Measurements from ENCODE around the gene GNAI2.
"Not testable (repeated sequence)": the region's sequence is repeated elsewhere in the genome, so short reads cannot be mapped to it uniquely, and the experiment has no call there.

Gene GNAI2

DNA sequence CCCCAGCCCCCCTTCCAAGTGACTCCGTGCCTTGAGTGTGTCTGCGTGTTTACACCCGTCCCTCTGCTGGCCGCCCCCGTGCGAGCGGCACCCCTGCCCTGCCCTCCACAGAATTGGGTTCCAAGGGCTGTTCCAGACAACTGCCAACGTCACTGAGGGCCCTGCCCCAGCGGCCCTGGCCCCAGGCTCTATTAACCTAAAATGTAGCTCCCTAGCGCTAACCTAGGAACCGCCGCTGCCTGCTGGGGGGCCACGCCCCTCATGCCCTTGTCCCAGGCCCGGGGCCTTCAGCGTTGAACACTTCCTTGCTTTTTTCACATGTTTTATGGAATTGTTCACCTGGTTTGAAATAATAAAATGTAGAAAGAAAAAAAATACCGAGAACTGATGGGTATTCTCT, 23.0 kb downstream of the GNAI2 start:
- Histone ChIP-seq H3K36me3 (ENCODE audit: insufficient read depth, low read length) (peaks cover 10% of the 10 kb centered on the region), H3K27me3 (ENCODE audit: insufficient read depth, low read length) (no peaks in the 10 kb centered on the region), H3K4me1 (ENCODE audit: control insufficient read depth, insufficient read depth, low read length, unreplicated experiment) (peaks cover 36% of the 10 kb centered on the region), H3K27ac (ENCODE audit: low read depth, low read length) (no peak overlapping the region), H3K79me2 (ENCODE audit: control insufficient read depth, insufficient read depth, low read length, unreplicated experiment) (peaks cover 14% of the 10 kb centered on the region), H3K4me3 (ENCODE audit: low read depth, low read length) (no peak overlapping the region), H2AFZ (ENCODE audit: low read length, unreplicated experiment) (no peak overlapping the region)

DNA sequence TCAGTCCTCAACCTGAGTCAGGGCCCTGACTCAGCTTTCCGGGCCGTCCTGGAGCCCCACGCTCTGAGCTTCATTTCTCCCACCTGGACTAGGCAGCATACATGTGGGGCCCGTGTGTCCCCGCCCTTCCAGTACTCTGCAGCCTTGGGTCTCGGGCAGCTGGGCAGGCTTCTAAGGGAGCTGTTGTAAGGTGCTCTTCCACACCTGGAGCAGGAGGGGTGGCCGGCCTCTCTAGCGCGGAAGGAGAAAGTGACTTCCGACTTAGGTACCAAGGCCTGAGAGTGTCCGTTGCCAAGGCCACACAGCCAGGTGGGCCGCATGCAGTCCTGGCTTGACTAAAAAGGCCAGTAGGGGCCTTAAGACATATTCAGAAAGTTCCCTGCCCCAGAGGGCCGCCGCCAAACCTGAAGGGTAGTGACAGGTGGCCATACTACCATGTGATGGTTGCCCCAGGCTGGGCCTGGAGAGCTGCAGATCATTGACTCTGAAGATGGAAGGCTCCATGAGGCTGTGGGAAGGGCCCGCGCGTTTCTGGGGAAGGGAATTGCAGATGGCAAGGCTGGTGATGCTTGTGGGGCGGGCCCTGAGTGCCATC, 23.5 kb downstream of the GNAI2 start:
- H3K4me1 ChIP-seq (ENCODE audit: control insufficient read depth, insufficient read depth, low read length, unreplicated experiment), result peaks cover 36% of the 10 kb centered on the region
- H3K27me3 ChIP-seq (ENCODE audit: insufficient read depth, low read length), result no peaks in the 10 kb centered on the region
- H3K4me3 ChIP-seq (ENCODE audit: low read depth, low read length), result no peak overlapping the region
- peak overlapping the region; percentile 40; the same call in 1 of the 2 replicates for H3K27ac ChIP-seq (ENCODE audit: low read depth, low read length)
- peaks cover 13% of the 10 kb centered on the region for H3K79me2 ChIP-seq (ENCODE audit: control insufficient read depth, insufficient read depth, low read length, unreplicated experiment)
- no peak overlapping the region for H2AFZ ChIP-seq (ENCODE audit: low read length, unreplicated experiment)
- peaks cover 10% of the 10 kb centered on the region for H3K36me3 ChIP-seq (ENCODE audit: insufficient read depth, low read length)

DNA sequence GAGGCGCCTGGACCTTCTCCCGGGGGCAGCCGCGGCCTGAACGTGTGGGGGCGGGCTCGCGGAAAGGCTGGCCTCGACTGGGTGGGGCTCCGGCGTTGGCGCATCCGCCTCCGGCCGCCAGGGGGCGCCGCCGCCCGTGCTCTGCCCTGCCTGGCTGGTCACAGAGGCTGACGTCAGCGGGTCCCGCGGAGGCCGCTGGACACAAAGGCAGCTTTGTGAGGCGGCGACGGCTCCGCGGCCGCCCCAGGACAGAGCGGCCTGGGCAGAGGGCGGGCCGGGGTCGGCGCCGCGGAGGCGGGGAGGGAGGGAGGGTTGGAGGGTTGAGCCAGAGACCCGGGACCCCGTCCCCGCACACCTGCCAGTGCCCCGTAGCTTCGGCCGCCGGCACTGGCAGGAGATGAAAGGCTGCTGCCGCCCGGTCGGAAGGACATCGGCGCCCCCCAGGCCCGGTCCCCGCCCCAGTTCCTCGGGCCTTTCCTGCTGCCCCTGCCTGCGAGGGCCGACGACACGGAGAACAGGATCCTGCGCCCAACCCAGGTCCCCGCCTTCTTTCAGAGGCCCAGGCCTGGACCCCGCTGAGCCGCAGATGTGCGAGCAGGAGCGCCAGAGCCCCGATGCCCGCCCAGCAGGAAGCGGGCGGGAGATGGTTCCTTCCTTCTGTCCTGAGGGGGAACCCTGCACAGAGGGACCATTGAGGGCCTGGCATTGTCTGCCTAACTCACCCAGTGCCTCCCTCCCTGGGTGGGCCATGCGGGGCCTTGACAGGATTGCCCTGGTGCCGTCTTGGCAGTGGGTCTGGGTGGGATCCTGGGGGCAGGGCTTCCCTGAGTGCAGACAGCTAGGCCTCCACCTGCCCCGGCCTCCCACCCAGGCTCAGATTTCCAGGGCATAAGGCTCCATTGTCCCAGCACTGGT, 24.3 kb downstream of the GNAI2 start:
- Histone ChIP-seq H2AFZ (ENCODE audit: low read length, unreplicated experiment) (peak overlapping the region; percentile 17), H3K79me2 (ENCODE audit: control insufficient read depth, insufficient read depth, low read length, unreplicated experiment) (peaks cover 7% of the 10 kb centered on the region), H3K36me3 (ENCODE audit: insufficient read depth, low read length) (peaks cover 10% of the 10 kb centered on the region), H3K4me3 (ENCODE audit: low read depth, low read length) (peak overlapping the region; percentile 74), H3K27ac (ENCODE audit: low read depth, low read length) (peak overlapping the region; percentile 61), H3K27me3 (ENCODE audit: insufficient read depth, low read length) (no peaks in the 10 kb centered on the region), H3K4me1 (ENCODE audit: control insufficient read depth, insufficient read depth, low read length, unreplicated experiment) (peaks cover 36% of the 10 kb centered on the region)

DNA sequence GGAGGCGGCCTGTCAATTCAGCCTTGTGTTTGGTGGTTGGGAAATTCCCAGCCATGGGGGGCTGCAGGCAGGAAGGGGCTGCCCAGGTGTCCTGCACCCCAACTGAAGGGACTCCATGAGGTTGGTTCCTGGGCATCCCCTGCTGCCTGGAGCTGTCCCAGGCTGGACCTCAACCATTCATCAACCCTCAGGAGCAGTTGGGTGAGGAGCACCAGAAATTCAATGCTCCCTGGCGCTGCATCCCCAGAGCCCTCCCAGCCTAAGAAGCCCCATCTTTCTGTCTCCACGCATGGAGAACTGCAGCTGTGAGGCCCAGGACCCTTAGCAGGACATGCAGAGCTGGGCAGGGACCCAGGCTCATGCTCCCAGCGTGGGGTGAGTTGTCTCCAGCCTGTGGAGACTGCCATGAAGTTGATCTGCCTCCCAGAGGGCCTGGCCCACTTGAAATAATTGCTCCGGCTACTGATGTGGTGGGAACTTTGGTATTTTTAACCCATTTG, 25.0 kb downstream of the GNAI2 start:
- Histone ChIP-seq H3K79me2 (ENCODE audit: control insufficient read depth, insufficient read depth, low read length, unreplicated experiment) (peaks cover 4% of the 10 kb centered on the region), H3K4me3 (ENCODE audit: low read depth, low read length) (peak overlapping the region; percentile 74), H3K4me1 (ENCODE audit: control insufficient read depth, insufficient read depth, low read length, unreplicated experiment) (peaks cover 35% of the 10 kb centered on the region), H3K36me3 (ENCODE audit: insufficient read depth, low read length) (peaks cover 10% of the 10 kb centered on the region), H3K27me3 (ENCODE audit: insufficient read depth, low read length) (no peaks in the 10 kb centered on the region), H2AFZ (ENCODE audit: low read length, unreplicated experiment) (no peak overlapping the region), H3K27ac (ENCODE audit: low read depth, low read length) (no peak overlapping the region)

DNA sequence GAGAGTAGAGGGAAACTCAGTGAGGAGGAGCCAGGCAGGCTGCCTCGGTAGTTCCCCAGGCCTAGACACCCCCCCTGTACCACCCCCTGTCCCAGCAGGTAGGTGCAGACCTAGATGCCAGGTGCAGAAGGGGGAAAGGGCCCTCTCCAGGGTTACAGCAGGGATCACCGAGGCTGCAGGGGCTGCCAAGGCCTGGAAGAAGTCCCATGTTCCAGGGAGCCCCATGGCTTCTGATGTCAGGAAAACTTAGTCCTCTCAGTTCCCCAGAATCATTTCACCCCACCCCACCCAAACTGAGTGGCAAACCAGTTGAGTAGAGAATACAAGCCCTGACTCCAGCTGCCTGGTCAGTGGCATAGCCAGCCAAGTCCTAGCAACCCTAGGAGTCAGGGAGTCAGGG, 25.5 kb downstream of the GNAI2 start:
- H3K27ac ChIP-seq (ENCODE audit: low read depth, low read length), result no peak overlapping the region
- H3K79me2 ChIP-seq (ENCODE audit: control insufficient read depth, insufficient read depth, low read length, unreplicated experiment), result peaks cover 4% of the 10 kb centered on the region
- H3K36me3 ChIP-seq (ENCODE audit: insufficient read depth, low read length), result peaks cover 9% of the 10 kb centered on the region
- H3K27me3 ChIP-seq (ENCODE audit: insufficient read depth, low read length), result no peaks in the 10 kb centered on the region
- H3K4me3 ChIP-seq (ENCODE audit: low read depth, low read length), result no peak overlapping the region
- no peak overlapping the region for H2AFZ ChIP-seq (ENCODE audit: low read length, unreplicated experiment)
- H3K4me1 ChIP-seq (ENCODE audit: control insufficient read depth, insufficient read depth, low read length, unreplicated experiment), result peaks cover 35% of the 10 kb centered on the region

DNA sequence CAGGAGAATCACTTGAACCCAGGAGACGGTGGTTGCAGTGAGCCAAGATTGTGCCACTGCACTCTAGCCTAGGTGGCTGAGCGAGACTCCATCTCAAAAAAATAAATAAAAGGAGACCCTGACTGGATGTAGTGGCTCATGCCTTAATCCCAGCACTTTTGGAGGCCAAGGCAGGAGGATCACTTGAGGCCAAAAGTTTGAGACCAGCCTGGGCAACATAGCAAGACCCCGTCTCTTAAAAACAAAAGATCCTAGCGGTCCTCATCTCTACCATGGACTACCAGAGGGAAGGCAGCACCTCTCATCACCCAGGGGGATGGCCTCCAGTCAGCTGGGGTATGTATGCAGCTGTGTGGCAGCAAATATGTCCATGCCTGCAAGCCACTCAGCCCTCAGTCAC, 26.2 kb downstream of the GNAI2 start:
- H3K4me3 ChIP-seq (ENCODE audit: low read depth, low read length); H2AFZ ChIP-seq (ENCODE audit: low read length, unreplicated experiment); H3K79me2 ChIP-seq (ENCODE audit: control insufficient read depth, insufficient read depth, low read length, unreplicated experiment); H3K36me3 ChIP-seq (ENCODE audit: insufficient read depth, low read length); H3K27me3 ChIP-seq (ENCODE audit: insufficient read depth, low read length); H3K27ac ChIP-seq (ENCODE audit: low read depth, low read length): not testable (repeated sequence)
- peaks cover 35% of the 10 kb centered on the region for H3K4me1 ChIP-seq (ENCODE audit: control insufficient read depth, insufficient read depth, low read length, unreplicated experiment)

DNA sequence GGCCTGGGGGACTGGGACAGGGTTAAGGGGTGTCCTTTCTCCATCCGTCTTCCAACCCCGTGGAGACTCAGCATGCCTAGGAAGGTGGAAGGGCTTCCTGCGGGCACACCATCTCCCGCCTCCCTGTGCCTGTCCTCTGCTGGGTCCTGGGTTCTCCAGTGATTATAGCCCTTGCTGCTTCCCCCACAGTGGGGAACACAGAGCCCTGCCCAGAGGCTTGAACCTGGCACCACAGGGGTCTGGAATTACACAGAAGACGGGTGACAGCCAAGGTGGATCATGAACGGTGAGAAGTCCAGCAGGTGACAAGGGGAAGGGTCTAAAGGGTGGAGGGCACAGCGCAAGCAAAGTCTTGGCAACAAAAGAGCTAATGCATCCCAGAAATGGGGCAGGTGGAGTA, 26.8 kb downstream of the GNAI2 start:
- Histone ChIP-seq H3K4me1 (ENCODE audit: control insufficient read depth, insufficient read depth, low read length, unreplicated experiment) (peaks cover 35% of the 10 kb centered on the region), H3K27me3 (ENCODE audit: insufficient read depth, low read length) (no peaks in the 10 kb centered on the region), H3K27ac (ENCODE audit: low read depth, low read length) (no peak overlapping the region), H3K36me3 (ENCODE audit: insufficient read depth, low read length) (no peaks in the 10 kb centered on the region), H2AFZ (ENCODE audit: low read length, unreplicated experiment) (no peak overlapping the region), H3K79me2 (ENCODE audit: control insufficient read depth, insufficient read depth, low read length, unreplicated experiment) (no peaks in the 10 kb centered on the region), H3K4me3 (ENCODE audit: low read depth, low read length) (no peak overlapping the region)

DNA sequence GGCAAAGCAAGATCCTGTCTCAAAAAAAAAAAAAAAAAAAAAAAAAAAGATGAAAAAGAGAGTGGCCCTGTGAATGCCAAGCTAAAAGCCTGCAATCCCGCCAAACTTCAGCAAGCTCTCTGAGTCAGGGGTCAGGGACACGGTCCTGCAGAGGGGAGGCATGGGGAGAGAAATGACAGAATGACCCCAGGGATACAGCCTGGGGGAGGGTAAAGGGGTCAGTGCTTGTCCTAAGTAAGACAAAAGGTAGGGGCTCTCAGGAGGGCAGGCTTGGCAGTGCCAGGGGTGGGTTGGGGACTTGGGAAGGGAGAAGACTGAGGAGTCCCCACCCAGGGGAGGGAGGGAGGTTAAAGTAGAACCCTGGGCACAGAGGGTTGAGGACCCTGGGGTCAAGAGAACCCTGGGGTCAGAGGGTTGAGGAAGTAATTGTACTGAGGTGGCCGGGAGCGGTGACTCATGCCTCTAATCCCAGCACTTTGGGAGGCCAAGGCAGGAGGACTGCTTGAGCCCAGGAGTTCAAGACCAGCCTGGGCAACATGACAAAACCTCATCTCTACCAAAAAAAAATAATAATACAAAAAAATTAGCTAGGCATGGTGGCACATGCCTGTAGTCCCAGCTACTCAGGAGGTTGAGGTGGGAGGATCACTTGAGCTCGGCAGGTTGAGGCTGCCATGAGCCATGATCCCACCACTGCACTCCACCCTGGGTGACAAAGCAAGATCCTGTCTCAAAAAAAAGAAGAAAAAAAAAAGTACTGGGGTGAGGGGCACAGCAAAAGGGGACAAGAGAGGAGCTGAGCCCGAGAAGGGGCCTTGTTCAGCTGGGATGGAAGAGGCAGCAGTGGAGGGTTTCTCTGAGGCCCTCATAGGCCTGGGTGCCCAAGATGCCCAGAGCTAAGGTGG, 27.7 kb downstream of the GNAI2 start:
- H3K27ac ChIP-seq (ENCODE audit: low read depth, low read length), result peak overlapping the region; percentile 36; the same call in 1 of the 2 replicates
- no peak overlapping the region for H2AFZ ChIP-seq (ENCODE audit: low read length, unreplicated experiment)
- H3K79me2 ChIP-seq (ENCODE audit: control insufficient read depth, insufficient read depth, low read length, unreplicated experiment), result no peaks in the 10 kb centered on the region
- H3K36me3 ChIP-seq (ENCODE audit: insufficient read depth, low read length), result no peaks in the 10 kb centered on the region
- no peak overlapping the region for H3K4me3 ChIP-seq (ENCODE audit: low read depth, low read length)
- H3K27me3 ChIP-seq (ENCODE audit: insufficient read depth, low read length), result no peaks in the 10 kb centered on the region
- H3K4me1 ChIP-seq (ENCODE audit: control insufficient read depth, insufficient read depth, low read length, unreplicated experiment), result peaks cover 39% of the 10 kb centered on the region

DNA sequence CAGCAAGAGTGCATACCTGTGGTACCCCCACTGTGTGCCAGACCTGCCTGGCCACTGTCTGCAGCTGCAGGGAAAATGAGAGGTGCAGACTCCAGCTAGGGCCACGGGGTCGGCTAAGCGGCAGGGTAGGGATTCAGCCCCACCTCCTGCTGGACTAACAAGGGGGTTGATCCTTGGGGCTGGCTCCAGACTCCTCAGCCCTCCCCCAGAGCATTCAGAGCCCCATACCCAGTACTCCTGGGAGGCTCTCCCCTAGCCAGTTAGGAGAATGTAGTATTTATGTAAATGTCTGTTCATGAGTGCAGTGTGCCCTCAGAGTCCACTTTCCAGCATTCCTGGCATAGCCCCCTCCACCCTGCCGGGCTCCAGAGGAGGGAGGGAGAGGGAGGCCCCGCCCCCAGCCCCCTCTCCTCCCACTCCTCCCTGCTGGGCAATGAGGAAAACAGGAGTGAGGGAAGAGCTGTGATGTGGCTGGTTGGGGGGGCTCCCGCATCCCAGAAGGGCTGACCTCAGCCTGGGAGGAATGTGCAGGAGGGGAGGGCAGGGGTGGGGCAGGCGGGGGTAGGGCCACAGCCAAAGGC, 28.5 kb downstream of the GNAI2 start:
- Histone ChIP-seq H3K27ac (ENCODE audit: low read depth, low read length) (no peak overlapping the region), H3K27me3 (ENCODE audit: insufficient read depth, low read length) (no peaks in the 10 kb centered on the region), H2AFZ (ENCODE audit: low read length, unreplicated experiment) (no peak overlapping the region), H3K36me3 (ENCODE audit: insufficient read depth, low read length) (no peaks in the 10 kb centered on the region), H3K79me2 (ENCODE audit: control insufficient read depth, insufficient read depth, low read length, unreplicated experiment) (no peaks in the 10 kb centered on the region), H3K4me3 (ENCODE audit: low read depth, low read length) (no peak overlapping the region), H3K4me1 (ENCODE audit: control insufficient read depth, insufficient read depth, low read length, unreplicated experiment) (peaks cover 45% of the 10 kb centered on the region)

DNA sequence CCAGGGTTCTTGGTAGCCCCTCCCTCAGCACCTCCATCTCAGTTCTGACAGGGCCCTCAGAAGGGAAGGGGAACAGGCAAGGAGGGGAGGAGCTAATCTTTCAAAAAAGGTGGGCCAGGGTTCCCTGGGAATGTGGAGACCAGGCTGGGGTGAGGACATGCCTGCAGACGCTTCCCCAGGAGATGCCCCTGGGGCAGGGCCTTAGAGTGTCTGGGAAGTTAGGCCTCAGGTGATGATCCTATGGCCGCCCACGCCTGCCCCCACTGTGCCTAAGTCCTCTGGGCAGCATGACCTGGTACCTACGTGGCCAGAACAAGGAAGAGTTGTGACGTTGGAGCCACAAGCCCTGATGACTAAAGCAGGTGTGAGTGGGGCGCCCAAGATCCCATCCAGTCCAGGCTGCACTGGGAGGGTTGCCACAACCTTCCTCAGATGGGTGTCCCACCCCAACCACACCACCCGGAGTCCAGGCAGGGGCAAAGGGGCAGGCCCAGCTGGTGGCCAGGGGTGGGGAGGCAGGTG, 29.0 kb downstream of the GNAI2 start:
- Histone ChIP-seq H3K4me3 (ENCODE audit: low read depth, low read length) (no peak overlapping the region), H3K27ac (ENCODE audit: low read depth, low read length) (no peak overlapping the region), H2AFZ (ENCODE audit: low read length, unreplicated experiment) (no peak overlapping the region), H3K79me2 (ENCODE audit: control insufficient read depth, insufficient read depth, low read length, unreplicated experiment) (no peaks in the 10 kb centered on the region), H3K4me1 (ENCODE audit: control insufficient read depth, insufficient read depth, low read length, unreplicated experiment) (peaks cover 46% of the 10 kb centered on the region), H3K36me3 (ENCODE audit: insufficient read depth, low read length) (no peaks in the 10 kb centered on the region), H3K27me3 (ENCODE audit: insufficient read depth, low read length) (no peaks in the 10 kb centered on the region)

Measured in ACC112 (cell line).